Pons (tissue), 1 donor: ENCODE results near the gene GGT1.
"Not testable (repeated sequence)": the region's sequence is repeated elsewhere in the genome, so short reads cannot be mapped to it uniquely, and the experiment has no call there.

Experiments
- DNase-seq: peaks from one replicate; pipeline ENCODE4 v3.0.0-alpha.2; 2016; ENCODE audit warnings: low spot score

GGT1 gene

DNA sequence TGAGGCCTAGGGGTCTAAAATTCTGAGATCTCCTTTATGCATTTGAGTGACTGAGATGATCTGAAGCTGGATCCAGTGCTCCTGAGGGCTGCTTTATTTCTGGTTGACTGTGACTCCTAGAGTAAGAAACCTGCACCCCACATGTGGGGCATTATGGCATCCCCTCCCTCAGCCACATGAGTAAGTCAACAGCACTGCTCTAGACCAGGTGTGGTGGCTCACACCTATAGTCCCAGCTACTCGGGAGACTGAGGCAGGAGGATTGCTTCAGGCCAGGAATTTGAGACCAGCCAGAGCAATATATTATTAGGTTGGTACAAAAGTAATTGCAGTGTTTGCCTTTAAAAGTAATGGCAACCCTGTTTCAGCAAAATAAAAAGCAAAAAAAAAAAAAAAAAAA, 39.3 kb downstream of the GGT1 start:
- not testable (repeated sequence) for DNase-seq

GRCh38 chr22:24644409-24644808, 41.4 kb downstream of the GGT1 start:
- DNase-seq = not testable (repeated sequence)

DNA sequence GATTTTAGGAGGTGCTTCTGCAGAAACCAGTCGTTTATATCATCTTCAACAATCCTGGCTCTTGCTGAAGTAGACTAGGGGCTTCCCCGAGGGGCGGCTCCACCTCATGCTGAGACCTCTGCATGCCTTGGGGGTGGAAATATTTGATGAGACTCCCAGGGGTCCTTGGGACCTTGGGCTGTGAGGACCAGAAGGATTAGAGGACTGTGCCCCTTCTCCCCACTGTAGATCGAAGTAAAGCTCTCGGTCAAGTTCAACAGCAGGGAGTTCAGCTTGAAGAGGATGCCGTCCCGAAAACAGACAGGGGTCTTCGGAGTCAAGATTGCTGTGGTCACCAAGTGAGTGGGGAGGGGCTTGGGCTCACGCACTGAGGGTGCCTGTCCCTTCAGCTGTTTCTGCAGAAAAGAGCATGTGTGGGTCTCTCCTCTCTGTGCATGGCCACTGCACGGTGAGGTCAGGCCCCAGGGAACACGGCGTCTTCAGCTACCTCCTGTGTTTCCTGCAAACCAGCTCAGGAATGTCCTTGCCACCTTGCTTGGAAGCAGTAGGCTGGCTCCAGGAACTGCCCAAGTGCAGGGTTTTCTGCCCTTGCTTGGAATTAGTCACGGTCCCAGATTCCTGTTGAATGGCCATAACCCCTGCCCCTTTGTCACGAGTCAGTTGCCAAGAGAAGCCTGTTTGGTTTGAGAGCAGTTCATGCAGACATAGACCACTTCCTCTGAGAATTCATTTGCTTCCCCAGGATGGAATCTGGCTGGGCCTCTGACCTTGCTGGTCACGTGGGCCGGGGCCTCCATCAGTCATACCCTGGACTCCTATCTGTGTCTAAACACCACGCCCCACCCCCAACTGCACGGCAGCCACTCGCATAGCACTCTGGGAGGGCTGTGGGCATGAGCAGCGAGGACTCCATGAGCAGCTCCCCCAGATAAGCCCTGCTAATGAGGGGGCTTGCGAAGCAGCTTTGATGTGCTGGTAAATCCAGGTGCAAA, 42.7 kb downstream of the GGT1 start:
- not testable (repeated sequence) for DNase-seq

- not testable (repeated sequence) for DNase-seq
Measured at GRCh38 chr22:24646756-24647155, 43.8 kb downstream of the GGT1 start.

DNA sequence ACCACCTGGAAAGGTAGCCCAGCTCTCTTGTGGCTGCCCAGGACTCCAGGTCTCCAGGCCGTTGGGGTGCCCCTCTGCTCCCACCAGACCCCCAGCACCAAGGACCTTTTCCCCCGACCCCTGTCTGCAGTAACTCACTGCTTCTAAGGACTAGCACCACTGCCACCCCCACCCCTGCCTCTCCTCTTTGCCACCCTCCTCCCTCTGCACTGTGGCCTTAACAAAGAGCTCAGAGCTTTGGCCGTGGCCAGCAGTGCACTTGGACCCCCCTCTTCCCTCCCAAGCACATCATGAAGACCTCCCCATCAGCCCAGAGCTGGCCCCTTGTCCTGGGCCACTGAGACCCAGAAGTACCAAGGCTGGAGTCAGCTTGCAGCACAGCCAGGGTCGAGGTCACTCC, 46.4 kb downstream of the GGT1 start:
- not testable (repeated sequence) for DNase-seq

GRCh38 chr22:24650884-24651283, 47.9 kb downstream of the GGT1 start:
- DNase-seq = not testable (repeated sequence)

DNA sequence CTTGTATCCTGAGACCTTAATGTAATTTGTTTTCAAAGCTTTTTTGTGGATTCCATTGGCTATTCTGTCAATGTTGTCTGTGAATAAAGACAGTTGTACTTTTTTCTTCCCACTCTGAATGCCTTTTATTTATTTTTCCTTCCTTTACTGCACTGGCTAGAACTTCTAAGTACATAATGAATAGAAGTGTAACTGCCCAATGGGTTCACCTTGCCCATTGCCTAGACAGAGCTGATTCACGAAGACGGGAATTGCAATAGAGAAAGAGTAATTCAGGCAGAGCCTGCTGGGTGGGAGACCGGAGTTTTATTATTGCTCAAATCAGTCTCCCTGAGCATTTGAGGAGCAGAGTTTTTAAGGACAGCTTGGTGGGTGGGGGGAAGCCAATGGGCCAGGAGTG, 62.4 kb downstream of the GGT1 start:
- DNase-seq = not testable (repeated sequence)

GRCh38 chr22:24667904-24668303, 64.9 kb downstream of the GGT1 start:
- not testable (repeated sequence) for DNase-seq

GRCh38 chr22:24672532-24672931, 69.5 kb downstream of the GGT1 start:
- DNase-seq = not testable (repeated sequence)
